ENCODE data around the gene TIMP1.

Gene TIMP1

DNA sequence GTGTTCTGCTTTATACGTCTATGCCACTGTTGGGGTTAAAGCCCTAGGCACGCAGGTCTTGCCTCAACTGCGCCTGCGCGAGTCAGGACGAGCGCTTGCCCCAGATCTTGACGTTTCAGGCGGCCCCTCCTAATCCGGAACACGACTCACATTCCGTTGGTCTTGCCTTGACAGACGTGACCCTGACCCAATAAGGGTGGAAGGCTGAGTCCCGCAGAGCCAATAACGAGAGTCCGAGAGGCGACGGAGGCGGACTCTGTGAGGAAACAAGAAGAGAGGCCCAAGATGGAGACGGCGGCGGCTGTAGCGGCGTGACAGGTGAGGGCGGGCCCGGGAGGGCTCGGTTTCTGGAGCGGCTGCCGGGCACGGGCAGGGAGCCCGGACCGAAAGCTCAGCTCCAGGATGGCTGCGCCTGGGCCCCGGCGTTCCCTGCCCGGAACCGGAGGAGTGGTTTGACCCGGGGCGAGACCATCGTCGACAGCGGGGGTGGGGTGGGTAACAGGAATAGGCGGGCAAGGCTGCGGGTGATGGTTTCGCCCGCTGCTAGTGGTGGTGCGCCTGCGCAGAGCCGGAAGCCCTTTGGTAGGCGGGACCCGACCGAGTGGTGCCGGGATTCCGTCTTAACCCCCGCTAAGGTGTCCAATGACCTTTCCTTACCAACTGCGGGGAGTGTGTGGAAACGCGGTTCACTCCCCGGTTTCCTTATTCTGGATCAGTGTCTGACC is 21.1 kb upstream of the TIMP1 start, which contains the start of gene ARAF:
ARAF (plus strand) TSS at position 272 of the 725 bp plus-strand sequence. CDS start 1,763 bp downstream, outside the sequence.
- DNase-seq (ENCODE audit: low read depth, low spot score): peak; percentile 95
- TF ChIP-seq POLR2AphosphoS5 (IDR thresholded peaks at IDR 0.05; ENCODE audit: borderline replicate concordance, low read depth, low read length) (peak; percentile 64), FOXP2 (optimal IDR thresholded peaks at IDR 0.05; ENCODE audit: control extremely low read depth, extremely low read length, insufficient read depth) (no peak)
- Histone ChIP-seq H3K36me3 (ENCODE audit: insufficient read depth, low read length) (peaks cover 29% of the 10 kb centered on the region; the same call in 1 of the 2 replicates), H3K9me3 (ENCODE audit: low read depth, low read length) (no peaks in the 10 kb centered on the region), H3K27ac (peak within 1 kb of the TSS; percentile 83), H3K9ac (ENCODE audit: insufficient read length) (peak within 1 kb of the TSS; percentile 84), H3K4me3 (peak within 1 kb of the TSS; percentile 83)

GRCh38 chrX:47561659-47562151 is 20.5 kb upstream of the TIMP1 start:
- H3K4me3 ChIP-seq: peak overlapping the region; percentile 83
- H3K36me3 ChIP-seq (ENCODE audit: insufficient read depth, low read length): peaks cover 34% of the 10 kb centered on the region; the same call in 1 of the 2 replicates
- no peak for DNase-seq (ENCODE audit: low read depth, low spot score)
- H3K27ac ChIP-seq: peak overlapping the region; percentile 49; the same call in 1 of the 2 replicates
- peak overlapping the region; percentile 84 for H3K9ac ChIP-seq (ENCODE audit: insufficient read length)
- H3K9me3 ChIP-seq (ENCODE audit: low read depth, low read length): no peaks in the 10 kb centered on the region
- TF ChIP-seq FOXP2 (optimal IDR thresholded peaks at IDR 0.05; ENCODE audit: control extremely low read depth, extremely low read length, insufficient read depth) (no peak), EZH2 (IDR thresholded peaks at IDR 0.05) (no peak), POLR2AphosphoS5 (IDR thresholded peaks at IDR 0.05; ENCODE audit: borderline replicate concordance, low read depth, low read length) (no peak)

GRCh38 chrX:47562615-47563243 is 19.5 kb upstream of the TIMP1 start:
- no peak overlapping the region for H3K4me3 ChIP-seq
- DNase-seq (ENCODE audit: low read depth, low spot score): no peak
- TF ChIP-seq EZH2 (IDR thresholded peaks at IDR 0.05): no peak
- no peak for TF ChIP-seq POLR2AphosphoS5 (IDR thresholded peaks at IDR 0.05; ENCODE audit: borderline replicate concordance, low read depth, low read length)
- no peak for TF ChIP-seq FOXP2 (optimal IDR thresholded peaks at IDR 0.05; ENCODE audit: control extremely low read depth, extremely low read length, insufficient read depth)
- peaks cover 43% of the 10 kb centered on the region; the same call in 1 of the 2 replicates for H3K36me3 ChIP-seq (ENCODE audit: insufficient read depth, low read length)
- no peak overlapping the region for H3K27ac ChIP-seq
- no peaks in the 10 kb centered on the region for H3K9me3 ChIP-seq (ENCODE audit: low read depth, low read length)
- H3K9ac ChIP-seq (ENCODE audit: insufficient read length): no peak overlapping the region

- H3K9ac ChIP-seq (ENCODE audit: insufficient read length): no peak overlapping the region
- no peak for TF ChIP-seq FOXP2 (optimal IDR thresholded peaks at IDR 0.05; ENCODE audit: control extremely low read depth, extremely low read length, insufficient read depth)
- no peak for TF ChIP-seq EZH2 (IDR thresholded peaks at IDR 0.05)
- TF ChIP-seq POLR2AphosphoS5 (IDR thresholded peaks at IDR 0.05; ENCODE audit: borderline replicate concordance, low read depth, low read length): no peak
- no peak for DNase-seq (ENCODE audit: low read depth, low spot score)
- H3K36me3 ChIP-seq (ENCODE audit: insufficient read depth, low read length): peaks cover 54% of the 10 kb centered on the region; the same call in 1 of the 2 replicates
- H3K27ac ChIP-seq: no peak overlapping the region
- no peaks in the 10 kb centered on the region for H3K9me3 ChIP-seq (ENCODE audit: low read depth, low read length)
- no peak overlapping the region for H3K4me3 ChIP-seq
Observed at GRCh38 chrX:47563801-47564315, 18.4 kb upstream of the TIMP1 start.

- Histone ChIP-seq H3K27ac (no peak overlapping the region), H3K4me3 (no peak overlapping the region), H3K9ac (ENCODE audit: insufficient read length) (no peak overlapping the region), H3K9me3 (ENCODE audit: low read depth, low read length) (no peaks in the 10 kb centered on the region), H3K36me3 (ENCODE audit: insufficient read depth, low read length) (peaks cover 59% of the 10 kb centered on the region; the same call in 1 of the 2 replicates)
- TF ChIP-seq EZH2 (IDR thresholded peaks at IDR 0.05) (no peak), FOXP2 (optimal IDR thresholded peaks at IDR 0.05; ENCODE audit: control extremely low read depth, extremely low read length, insufficient read depth) (no peak), POLR2AphosphoS5 (IDR thresholded peaks at IDR 0.05; ENCODE audit: borderline replicate concordance, low read depth, low read length) (no peak)
- DNase-seq (ENCODE audit: low read depth, low spot score): no peak
Observed at GRCh38 chrX:47564438-47565085, 17.7 kb upstream of the TIMP1 start.

DNA sequence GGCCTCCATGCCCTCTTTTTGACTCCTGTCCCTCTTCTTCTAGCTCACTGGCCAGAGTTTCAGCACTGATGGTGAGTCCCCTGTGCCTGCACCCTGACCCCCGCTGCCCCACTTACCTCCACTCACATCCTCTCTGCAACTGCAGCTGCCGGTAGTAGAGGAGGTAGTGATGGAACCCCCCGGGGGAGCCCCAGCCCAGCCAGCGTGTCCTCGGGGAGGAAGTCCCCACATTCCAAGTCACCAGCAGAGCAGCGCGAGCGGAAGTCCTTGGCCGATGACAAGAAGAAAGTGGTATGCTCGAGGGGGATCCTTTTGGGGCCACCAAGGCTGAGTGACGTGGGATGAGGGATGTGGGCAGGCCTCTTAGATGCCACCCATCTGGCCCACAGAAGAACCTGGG is 15.4 kb upstream of the TIMP1 start:
- TF ChIP-seq POLR2AphosphoS5 (IDR thresholded peaks at IDR 0.05; ENCODE audit: borderline replicate concordance, low read depth, low read length) (no peak), FOXP2 (optimal IDR thresholded peaks at IDR 0.05; ENCODE audit: control extremely low read depth, extremely low read length, insufficient read depth) (no peak), EZH2 (IDR thresholded peaks at IDR 0.05) (no peak)
- Histone ChIP-seq H3K9ac (ENCODE audit: insufficient read length) (no peak overlapping the region), H3K9me3 (ENCODE audit: low read depth, low read length) (no peaks in the 10 kb centered on the region), H3K27ac (no peak overlapping the region), H3K36me3 (ENCODE audit: insufficient read depth, low read length) (peaks cover 67% of the 10 kb centered on the region; the same call in 1 of the 2 replicates), H3K4me3 (no peak overlapping the region)
- DNase-seq (ENCODE audit: low read depth, low spot score): no peak

- TF ChIP-seq POLR2AphosphoS5 (IDR thresholded peaks at IDR 0.05; ENCODE audit: borderline replicate concordance, low read depth, low read length): no peak
- TF ChIP-seq EZH2 (IDR thresholded peaks at IDR 0.05): no peak
- TF ChIP-seq FOXP2 (optimal IDR thresholded peaks at IDR 0.05; ENCODE audit: control extremely low read depth, extremely low read length, insufficient read depth): no peak
- Histone ChIP-seq H3K9me3 (ENCODE audit: low read depth, low read length) (no peaks in the 10 kb centered on the region), H3K36me3 (ENCODE audit: insufficient read depth, low read length) (peaks cover 56% of the 10 kb centered on the region; the same call in 1 of the 2 replicates), H3K9ac (ENCODE audit: insufficient read length) (no peak overlapping the region), H3K27ac (no peak overlapping the region), H3K4me3 (no peak overlapping the region)
- no peak for DNase-seq (ENCODE audit: low read depth, low spot score)
Observed at GRCh38 chrX:47568656-47569295, 13.5 kb upstream of the TIMP1 start.
